NCI-H2196 treated with DMSO at 0.1 percent for 48 hours (cell line): Measurements from ENCODE around the gene COX7A1.
"Not testable (repeated sequence)": the region's sequence is repeated elsewhere in the genome, so short reads cannot be mapped to it uniquely, and the experiment has no call there.

Source experiments
- DNase-seq: peaks from one replicate; lab custom pipeline; 2025; ENCODE audit not compliant: unreplicated experiment; lab: John Stamatoyannopoulos, UW

COX7A1 gene

GRCh38 chr19:36142046-36142445 lies 10.2 kb downstream of the COX7A1 start:
- no peak for DNase-seq

- peak; percentile 71 for DNase-seq
Observed at GRCh38 chr19:36141039-36141927, 11.0 kb downstream of the COX7A1 start.

- DNase-seq, result peak; percentile 66
Observed at GRCh38 chr19:36140304-36141038, 11.8 kb downstream of the COX7A1 start.

GRCh38 chr19:36139473-36140303 lies 12.6 kb downstream of the COX7A1 start, which contains the start of gene CAPNS1:
CAPNS1 (plus strand) TSS chr19:36140066; CDS start chr19:36141012, 946 bp downstream.
- DNase-seq, result peak; percentile 94

- no peak for DNase-seq
Observed at GRCh38 chr19:36139120-36139472, 13.2 kb downstream of the COX7A1 start.

GRCh38 chr19:36136964-36137686 lies 15.1 kb downstream of the COX7A1 start:
- peak; percentile 98 for DNase-seq

- not testable (repeated sequence) for DNase-seq
Observed at GRCh38 chr19:36134867-36135266, 17.4 kb downstream of the COX7A1 start.

GRCh38 chr19:36131221-36131620 lies 21.0 kb downstream of the COX7A1 start:
- DNase-seq, result not testable (repeated sequence)

- no peak for DNase-seq
Observed at GRCh38 chr19:36128392-36128736, 23.9 kb downstream of the COX7A1 start.

- DNase-seq, result no peak
Observed at GRCh38 chr19:36125557-36125956, 26.7 kb downstream of the COX7A1 start.

GRCh38 chr19:36121486-36122124 lies 30.6 kb downstream of the COX7A1 start:
- no peak for DNase-seq

GRCh38 chr19:36120984-36121358 lies 31.3 kb downstream of the COX7A1 start:
- no peak for DNase-seq

GRCh38 chr19:36120092-36120983 lies 31.9 kb downstream of the COX7A1 start:
- no peak for DNase-seq

- no peak for DNase-seq
Observed at GRCh38 chr19:36116344-36116637, 36.0 kb downstream of the COX7A1 start.

- DNase-seq, result no peak
Observed at GRCh38 chr19:36115453-36116343, 36.5 kb downstream of the COX7A1 start, which contains the start of gene TBCB. TBCB (plus strand) TSS chr19:36115468; CDS start chr19:36115561, 93 bp downstream.

- DNase-seq, result peak; percentile 100
Observed at GRCh38 chr19:36114721-36115452, 37.4 kb downstream of the COX7A1 start, which contains the start of gene POLR2I. POLR2I (minus strand) TSS chr19:36114875; CDS start chr19:36114856, 19 bp downstream.

- DNase-seq, result no peak
Observed at GRCh38 chr19:36113894-36114720, 38.1 kb downstream of the COX7A1 start.
